ENCODE measurements around the gene DSCAM.
"Not testable (repeated sequence)": the region's sequence is repeated elsewhere in the genome, so short reads cannot be mapped to it uniquely, and the experiment has no call there.

DSCAM gene

DNA sequence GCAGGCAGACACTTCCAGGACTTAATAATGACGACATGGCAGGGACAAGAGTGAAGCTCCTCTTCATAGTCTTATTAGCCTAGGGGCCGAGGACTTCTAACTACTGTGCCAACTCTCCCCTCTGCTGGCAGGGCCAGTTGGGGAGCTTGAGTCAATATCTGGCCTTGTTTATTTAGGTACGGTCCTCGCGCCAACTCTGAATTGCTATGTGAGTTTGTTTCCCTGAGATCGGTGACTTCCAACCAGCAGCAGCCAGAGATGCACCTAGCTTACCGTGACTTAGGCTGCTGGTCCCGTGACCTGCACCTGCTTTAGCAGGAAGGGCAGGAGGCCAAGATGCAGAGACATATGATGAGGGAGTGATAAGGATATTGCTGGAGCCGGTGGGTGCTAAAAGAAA, 528.6 kb downstream of the DSCAM start:
- no peak for DNase-seq (ENCODE audit: low spot score)

DNA sequence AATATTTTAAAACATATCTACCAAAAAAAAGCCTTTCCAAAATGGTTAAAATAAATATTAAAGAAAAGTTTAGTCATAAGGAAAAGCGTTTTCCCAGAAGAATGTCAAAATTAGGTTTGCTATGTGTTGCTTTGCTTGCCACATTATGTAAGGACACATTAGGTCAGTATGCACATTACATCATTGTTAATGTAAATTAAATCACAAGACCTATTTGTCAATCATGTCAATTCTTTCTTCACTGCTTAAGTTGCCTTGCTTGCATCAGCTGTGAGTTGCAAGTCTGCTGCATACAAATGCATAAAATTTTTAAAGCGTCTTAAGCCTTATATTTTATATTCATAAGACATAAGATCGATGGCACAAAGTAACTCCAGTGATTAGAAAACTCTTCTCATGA, 530.9 kb downstream of the DSCAM start:
- DNase-seq (ENCODE audit: low spot score) = no peak

- no peak for DNase-seq (ENCODE audit: low spot score)
These were observed 531.3 kb downstream of the DSCAM start for GRCh38 chr21:40315626-40316025.

GRCh38 chr21:40313260-40313659, 533.7 kb downstream of the DSCAM start:
- no peak for DNase-seq (ENCODE audit: low spot score)

DNA sequence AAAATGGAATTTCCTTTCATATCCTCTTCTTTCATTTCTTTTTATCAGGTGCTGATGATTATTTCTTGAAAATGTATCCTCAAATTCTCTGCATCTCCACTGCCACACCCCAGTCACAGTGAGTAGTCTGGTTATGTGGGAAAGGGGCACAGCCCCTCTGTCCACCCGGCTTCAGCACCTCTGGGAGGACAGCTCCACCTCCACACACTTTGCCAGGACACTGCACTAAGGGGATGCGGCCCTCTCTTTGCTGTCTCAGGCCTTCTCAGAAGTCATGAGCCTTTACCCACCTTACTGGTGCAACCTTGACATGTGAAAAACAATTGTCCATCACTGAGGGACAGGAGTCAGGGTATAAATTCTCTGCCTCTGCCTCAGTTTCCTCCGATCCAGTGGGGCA, 546.7 kb downstream of the DSCAM start:
- DNase-seq (ENCODE audit: low spot score) = no peak

GRCh38 chr21:40299451-40299850, 547.5 kb downstream of the DSCAM start:
- no peak for DNase-seq (ENCODE audit: low spot score)

- DNase-seq (ENCODE audit: low spot score) = no peak
These were observed 552.6 kb downstream of the DSCAM start for GRCh38 chr21:40294345-40294744.

- DNase-seq (ENCODE audit: low spot score) = no peak
These were observed 555.4 kb downstream of the DSCAM start for GRCh38 chr21:40291560-40291959.

DNA sequence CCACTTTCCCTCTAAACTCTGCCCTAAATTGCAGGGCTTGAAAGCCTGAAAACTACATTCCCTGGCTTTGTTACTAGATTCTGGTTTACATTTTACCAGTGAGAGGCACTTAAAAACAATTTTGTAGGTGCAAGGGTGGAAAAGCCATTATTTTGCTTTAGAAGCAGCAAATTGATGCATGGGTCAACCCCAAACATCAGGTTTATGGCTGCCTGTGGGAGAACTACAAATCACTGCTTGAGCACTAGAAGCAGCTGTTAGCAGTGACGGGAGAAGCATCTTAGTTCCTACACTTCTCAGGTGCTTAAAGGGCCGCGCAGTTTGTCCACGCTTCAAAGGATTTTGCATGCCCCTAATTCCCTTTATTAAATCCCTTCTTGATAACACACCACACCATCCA, 562.5 kb downstream of the DSCAM start:
- no peak for DNase-seq (ENCODE audit: low spot score)

- no peak for DNase-seq (ENCODE audit: low spot score)
These were observed 563.8 kb downstream of the DSCAM start for GRCh38 chr21:40282912-40283886.

GRCh38 chr21:40278345-40278744, 568.6 kb downstream of the DSCAM start:
- no peak for DNase-seq (ENCODE audit: low spot score)

GRCh38 chr21:40276001-40276400, 571.0 kb downstream of the DSCAM start:
- DNase-seq (ENCODE audit: low spot score) = no peak

GRCh38 chr21:40272037-40272436, 574.9 kb downstream of the DSCAM start:
- no peak for DNase-seq (ENCODE audit: low spot score)

DNA sequence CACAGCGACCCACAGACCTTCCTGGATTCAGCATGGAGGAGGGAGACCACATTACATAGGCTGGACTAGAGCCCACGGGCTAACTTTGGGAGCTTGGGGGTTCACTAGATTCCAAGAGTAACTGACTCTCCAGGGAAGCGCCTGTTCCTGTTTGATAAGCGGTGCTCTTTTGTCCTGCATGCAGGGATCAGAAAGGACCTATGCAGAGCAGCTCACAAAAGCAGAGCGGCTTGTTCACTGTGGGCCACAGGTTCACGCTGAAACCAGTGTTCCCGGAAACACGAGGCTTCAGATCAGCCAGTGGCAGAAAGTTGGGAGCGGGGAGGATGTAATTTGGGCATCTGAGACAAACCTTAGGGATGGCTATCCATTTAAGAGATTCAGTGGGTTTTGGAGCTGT, 575.8 kb downstream of the DSCAM start:
- DNase-seq (ENCODE audit: low spot score) = no peak

DNA sequence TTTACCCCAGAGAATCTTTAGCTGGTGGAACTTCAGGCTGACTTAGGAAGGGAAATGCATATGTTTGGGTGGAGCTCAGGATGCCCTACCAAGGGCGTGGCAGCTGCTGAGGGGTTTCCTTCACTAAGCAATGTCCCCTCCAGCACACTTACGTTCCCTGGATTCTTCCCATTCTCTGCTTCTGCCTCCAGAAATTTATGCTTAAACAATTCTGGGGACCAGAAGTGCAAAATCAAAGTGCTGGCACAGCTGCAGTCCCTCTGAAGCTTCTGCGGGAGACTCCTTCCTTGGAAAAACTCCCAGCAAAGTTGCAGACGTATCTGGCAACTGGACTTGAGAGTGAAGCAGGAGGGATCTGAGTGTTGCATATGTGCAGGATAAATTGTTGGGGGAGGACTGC, 576.9 kb downstream of the DSCAM start:
- no peak for DNase-seq (ENCODE audit: low spot score)

- DNase-seq (ENCODE audit: low spot score) = no peak
These were observed 577.7 kb downstream of the DSCAM start for GRCh38 chr21:40269239-40269638.

DNA sequence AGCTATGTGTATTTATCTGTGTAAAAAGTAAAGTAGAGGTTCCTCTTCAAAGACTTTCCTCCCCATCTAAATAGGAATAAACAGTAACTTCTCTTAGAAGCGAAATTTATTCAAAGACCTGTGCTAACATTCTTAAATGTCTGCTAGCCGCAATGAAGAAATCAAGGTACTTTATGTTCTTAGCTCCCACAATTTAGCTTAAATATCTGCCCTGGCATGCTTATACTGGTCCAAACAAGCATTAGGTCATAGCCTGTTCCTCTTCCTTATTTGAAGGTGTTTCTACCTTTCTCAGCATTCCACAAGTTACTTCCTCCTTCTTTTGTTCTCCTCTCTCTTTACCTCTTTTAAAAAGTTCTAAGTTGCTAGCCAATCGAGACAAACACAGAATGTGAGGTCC, 588.5 kb downstream of the DSCAM start:
- not testable (repeated sequence) for DNase-seq (ENCODE audit: low spot score)

GRCh38 chr21:40257342-40257741, 589.6 kb downstream of the DSCAM start:
- DNase-seq (ENCODE audit: low spot score) = no peak

GRCh38 chr21:40255518-40256444, 591.2 kb downstream of the DSCAM start:
- DNase-seq (ENCODE audit: low spot score) = no peak

DNA sequence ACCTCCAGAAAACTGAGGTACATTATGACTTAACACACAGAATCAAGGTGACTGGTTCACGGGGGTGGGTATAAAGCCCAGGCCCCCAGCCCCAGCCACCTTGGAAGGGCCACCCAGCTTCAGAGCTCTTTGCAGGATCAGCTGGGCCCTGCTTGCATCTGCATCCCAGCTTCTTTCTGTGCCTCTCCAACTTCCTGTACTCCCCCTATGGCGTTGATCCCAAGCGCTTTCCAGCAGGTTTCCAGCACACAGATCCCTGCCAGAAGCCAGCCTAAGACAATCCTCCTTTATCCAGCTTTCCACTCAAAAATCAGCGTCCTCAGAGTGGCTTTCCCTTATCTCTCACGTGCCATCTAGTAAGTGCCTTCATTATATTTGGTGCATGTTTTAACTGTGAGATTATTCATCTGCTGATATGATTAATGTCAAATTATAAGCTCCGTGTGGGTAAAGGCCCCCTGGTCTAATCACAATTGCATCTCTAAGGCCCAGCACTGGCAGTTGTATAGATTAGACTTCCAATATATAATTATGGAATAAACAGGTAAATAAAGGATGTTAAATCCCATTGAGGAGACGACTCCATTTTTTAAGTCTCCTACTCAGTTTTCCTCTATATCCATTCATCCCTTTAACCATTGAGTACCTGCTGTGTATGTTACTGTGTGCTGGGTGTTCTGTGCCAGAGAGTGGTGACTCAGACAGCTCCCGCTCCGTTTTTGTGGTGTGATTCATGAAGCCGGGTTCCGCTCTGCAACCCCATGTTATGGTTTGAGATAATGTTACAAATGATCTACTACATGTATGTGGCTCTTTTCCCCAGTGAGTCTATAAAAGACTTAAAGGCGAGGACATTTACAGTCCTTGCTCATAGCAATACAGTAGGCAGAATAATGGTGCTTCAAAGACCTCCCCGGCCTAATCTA, 592.2 kb downstream of the DSCAM start:
- peak; percentile 12 for DNase-seq (ENCODE audit: low spot score)

GRCh38 chr21:40253112-40253511, 593.8 kb downstream of the DSCAM start:
- no peak for DNase-seq (ENCODE audit: low spot score)

Measured in AG08396 (cell line).